HG02938 (cell line): ENCODE data around the gene BNC1.
"Not testable (repeated sequence)": the region's sequence is repeated elsewhere in the genome, so short reads cannot be mapped to it uniquely, and the experiment has no call there.

Source experiments
- ATAC-seq: cut with Tn5 transposase; IDR thresholded peaks from one replicate; pipeline ENCODE4 v1.9.1; 2021; ENCODE audit warnings: mild to moderate bottlenecking, moderate library complexity; ENCODE audit not compliant: unreplicated experiment

BNC1 gene

DNA sequence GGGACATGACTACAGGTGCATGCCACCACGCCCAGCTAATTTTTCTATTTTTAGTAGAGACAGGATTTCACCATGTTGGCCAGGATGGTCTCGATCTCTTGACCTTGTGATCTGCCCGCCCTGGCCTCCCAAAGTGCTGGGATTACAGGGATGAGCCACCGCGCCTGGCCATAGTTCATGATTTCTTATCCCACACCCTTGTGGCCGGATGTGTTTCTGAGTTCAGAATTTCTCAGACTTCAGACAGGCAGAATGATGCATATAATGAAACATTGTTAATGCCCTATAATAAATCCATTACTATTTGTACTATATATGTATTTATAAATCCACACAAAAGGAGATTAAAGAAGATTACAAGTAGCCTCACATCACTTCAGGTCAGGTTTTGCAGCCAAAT is 22.3 kb downstream of the BNC1 start:
- ATAC-seq: not testable (repeated sequence)

DNA sequence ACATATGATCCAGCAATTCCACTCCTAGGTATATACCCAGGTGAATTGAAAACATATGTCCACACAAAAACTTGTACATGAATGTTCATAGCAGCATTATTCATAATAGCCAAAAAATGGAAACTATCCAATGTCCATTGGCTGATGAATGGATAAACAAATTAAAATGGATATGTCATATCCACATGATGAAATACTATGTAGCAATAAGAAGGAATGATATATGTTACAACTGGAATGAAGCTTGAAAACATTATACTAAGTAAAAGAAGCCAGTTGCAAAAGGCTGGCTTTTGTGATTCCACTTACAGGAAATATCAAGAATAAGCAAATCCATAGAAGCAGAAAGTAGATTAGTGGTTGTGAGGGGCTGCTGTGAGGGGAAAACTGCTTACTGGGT is 33.7 kb downstream of the BNC1 start:
- ATAC-seq: no peak

DNA sequence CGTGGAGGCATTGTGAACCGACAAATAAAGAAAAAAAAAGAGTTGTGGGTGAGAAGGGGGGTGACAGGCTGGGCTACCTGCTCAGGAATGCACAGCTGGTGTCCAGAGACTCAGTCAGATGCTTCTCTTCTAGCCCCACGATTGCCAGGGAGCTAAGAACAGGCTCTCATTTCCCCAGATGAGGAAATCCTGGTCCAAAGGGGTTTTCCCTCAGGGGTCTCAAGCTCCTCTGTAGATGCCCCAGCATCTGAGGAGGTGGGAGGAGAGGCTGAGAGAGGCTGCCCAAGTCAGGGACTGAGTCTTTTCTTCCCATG is 35.5 kb downstream of the BNC1 start:
- no peak for ATAC-seq

DNA sequence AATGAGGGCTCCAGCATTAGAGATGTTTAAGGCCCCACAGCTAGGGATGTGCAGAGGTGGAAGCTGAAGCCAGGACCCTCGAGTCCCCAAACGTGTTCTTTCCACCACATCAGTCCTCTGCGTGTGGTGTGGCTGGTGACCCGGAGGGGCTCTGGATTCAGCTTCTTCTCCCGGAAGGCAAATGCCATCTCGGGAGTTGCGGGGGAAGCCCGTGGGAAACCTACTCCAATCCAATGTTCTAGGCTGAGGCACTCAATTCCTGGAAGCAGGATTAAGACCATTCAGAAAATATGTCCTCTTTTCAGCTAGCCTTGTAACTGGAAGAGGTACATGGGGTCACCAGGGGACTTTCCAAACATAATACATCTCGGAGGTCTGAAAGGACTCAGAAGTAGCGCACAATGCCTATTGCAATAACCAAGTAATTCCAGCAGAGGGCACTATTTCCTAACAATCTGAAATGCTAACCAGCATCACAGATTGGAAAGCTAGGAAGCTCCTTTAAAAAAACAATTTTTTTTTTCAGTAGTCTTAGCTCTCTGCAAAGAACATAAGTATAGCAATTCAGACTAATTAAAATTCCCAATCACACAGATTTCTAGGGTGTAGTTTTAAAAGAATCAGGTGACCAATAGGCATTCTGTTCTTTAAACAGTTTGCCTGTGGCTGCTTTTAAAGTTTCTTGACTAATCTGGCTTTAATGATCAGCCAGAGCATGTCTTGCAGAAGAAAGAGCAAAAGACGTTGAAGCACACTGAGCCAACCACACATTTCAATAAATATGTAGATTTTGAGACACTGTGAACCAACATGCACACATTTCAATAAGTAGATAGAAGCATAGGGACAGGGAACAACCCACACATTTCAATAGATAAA is 36.1 kb downstream of the BNC1 start:
- ATAC-seq: no peak

DNA sequence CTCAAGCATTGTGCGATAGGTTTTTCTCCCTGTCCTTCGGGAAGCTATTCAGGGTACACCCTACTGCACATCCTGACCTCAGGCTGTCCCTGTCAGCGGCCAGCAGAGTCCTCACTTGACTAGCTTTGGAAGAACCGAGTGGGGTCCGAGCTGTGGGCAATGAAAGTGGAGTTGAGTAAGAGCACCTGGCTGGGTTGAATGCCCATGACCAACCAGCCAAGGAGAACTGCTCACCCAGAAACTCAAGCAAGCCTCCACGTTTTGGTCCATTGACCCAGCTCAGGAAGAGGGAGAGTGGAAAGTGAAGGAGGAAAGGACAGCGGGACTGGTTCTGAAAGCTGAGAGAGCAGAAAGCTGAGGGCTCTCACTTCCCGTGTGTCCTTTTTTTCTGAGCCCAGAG is 40.8 kb downstream of the BNC1 start:
- ATAC-seq: no peak

DNA sequence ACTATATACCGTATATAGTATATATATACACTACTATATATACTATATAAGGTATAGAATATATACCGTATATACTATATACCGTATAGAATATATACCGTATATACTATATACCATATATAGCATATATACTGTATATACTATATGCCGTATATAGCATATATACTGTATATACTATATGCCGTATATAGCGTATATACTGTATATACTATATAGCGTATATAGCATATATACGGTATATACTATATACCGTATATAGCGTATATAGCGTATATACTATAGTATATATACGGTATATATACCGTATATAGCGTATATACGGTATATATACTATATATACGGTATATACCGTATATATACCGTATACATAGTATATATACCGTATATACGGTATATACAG is 54.2 kb downstream of the BNC1 start:
- no peak for ATAC-seq

DNA sequence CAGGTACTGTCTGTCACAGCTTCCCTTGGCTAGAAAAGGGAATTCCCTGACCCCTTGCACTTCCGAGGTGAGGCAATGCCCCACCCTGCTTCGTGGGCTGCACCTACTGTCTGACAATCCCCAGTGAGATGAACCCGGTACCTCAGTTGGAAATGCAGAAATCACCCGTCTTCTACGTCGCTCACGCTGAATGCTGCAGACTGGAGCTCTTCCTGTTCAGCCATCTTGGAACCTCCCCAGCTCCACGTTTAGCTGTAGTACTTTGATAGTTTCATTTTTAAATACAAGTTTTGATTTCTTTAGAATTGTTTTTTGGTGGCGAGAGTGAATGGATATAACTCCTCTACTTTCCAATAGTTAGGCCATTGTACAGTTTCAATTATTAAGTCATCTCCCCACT is 59.0 kb downstream of the BNC1 start:
- ATAC-seq: no peak

DNA sequence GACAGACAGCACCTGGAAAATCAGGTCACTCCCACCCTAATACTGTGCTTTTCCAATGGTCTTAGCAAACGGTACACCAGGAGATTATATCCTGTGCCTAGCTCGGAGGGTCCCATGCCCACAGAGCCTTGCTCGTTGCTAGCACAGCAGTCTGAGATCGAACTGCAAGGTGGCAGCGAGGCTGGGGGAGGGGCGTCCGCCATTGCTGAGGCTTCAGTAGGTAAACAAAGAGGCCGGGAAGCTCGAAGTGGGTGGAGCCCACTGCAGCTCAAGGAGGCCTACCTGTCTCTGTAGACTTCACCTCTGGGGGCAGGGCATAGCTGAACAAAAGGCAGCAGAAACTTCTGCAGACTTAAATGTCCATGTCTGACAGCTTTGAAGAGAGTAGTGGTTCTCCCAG is 62.7 kb downstream of the BNC1 start:
- ATAC-seq: not testable (repeated sequence)

DNA sequence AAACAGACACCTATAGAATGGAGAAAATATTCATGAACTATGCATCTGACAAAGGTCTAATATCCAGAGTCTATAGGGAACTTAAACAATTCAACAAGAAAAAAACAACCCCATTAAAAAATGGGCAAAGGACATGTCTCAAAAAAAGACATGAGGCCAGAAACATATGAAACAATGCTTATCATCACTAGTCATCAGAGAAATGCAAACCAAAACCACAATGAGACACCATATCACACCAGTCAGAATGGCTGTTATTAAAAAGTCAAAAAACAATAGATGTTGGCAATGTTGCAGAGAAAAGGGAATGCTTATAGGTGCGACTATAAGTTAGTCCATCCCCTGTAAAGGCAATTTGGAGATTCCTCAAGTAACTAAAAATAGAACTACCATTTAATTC is 65.4 kb downstream of the BNC1 start:
- ATAC-seq: no peak

DNA sequence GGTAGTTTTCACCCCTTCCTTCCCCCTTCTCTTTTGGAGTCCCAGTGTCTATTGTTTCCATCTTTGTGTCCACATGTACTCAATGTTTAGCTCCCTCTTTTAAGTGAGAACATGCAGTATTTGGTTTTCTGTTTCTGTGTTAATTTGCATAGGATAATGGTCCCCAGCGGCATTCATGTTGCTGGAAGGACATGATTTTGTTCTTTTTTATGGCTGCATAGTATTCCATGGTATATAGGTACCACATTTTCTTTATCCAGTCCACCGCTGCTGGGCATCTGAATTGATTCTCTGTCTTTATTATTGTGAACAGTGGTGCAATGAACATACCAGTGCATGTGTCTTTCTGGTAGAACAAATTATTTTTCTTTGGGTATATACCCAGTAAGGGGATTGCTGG is 69.2 kb downstream of the BNC1 start:
- no peak for ATAC-seq

DNA sequence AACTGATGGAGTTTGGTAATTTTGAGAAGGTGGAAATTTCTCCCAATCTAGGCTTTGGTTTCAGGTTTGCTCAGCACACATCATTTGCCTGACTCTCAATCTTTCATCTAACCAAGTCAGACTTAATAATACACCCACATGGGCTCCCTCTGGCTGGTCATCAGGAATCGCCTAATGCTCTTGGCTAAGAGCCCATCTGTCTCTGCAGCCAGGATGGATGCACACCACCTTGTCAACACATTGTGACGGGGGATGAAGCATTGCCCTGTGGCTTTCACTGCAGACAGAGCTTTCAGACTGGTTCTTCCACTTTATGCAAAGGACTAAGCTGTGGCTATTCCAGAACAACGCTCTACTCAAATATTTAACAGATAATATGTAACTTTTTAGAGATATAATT is 73.8 kb downstream of the BNC1 start:
- no peak for ATAC-seq

DNA sequence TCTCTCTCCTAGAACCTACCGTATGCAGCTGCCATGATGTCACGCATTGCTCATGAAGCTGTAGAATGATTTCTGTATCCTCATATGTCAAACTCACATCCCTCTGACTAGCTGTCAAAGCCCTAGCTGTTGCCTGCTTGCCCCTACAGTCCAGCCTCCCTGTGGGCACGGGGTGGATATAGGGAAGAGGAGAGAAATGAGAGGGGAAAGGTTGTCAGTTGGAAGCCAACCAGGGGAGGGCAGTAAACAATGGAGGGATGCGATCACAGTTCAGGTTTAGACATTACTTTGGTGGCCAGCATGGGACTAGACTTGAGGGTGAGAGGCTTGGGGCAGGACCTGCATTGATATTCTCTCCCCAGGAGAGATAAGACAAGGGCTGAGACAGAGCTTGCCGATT is 75.1 kb downstream of the BNC1 start:
- ATAC-seq: no peak

DNA sequence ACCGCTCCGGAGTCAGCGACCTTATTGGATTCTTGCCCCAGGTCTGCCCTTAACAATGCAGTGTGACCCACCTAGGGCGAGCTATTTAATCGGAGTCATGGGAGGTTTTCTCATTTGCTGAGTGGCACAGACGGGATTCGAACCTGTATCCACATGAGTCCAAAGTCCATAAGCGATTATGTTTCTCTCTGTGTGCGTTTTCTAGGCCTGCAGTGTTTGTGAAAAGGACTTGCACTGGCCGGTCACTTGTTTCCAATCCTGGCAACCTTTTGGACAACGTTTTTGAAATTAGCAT is 76.2 kb downstream of the BNC1 start:
- ATAC-seq: no peak

DNA sequence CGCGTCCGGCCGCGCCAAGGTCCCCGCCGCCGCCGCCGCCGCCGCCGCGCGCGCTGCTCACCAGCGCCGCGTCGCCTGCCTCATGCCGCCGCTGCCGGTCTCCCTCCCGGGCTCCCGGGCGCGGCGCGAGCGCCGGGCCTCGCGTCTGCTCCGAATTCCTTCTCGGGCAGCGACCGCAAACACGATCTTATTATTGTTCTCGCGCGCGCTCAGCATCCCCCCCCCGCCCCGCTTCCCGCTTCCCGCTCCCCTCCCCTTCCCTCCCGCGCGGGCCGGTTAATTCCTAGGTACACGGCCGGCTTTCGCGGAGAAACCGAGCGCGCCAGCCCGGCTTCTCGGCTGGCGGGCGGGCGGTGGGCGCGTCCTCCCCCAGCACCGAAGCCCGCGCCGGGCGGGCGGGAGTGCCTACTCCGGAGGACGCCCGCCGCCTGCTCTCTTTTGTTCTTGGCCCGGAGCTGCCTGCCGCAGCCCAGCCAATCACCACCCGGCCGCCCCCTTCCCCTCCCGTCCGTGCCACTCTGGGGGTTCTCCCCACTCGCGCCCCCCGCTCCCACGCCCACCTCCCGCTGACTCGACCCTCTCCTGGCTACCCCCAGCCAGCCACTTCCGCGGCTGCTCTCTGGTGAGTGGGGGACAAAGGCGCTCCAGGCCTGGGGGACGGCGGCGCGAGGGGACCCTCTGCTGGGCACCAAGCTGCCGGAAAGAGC is 76.7 kb downstream of the BNC1 start, which contains the start of gene HDGFL3:
Gene HDGFL3 (minus strand): TSS at position 164 of the 707 bp plus-strand sequence. CDS start 409 bp downstream, outside the sequence.
- peak; percentile 39 for ATAC-seq

DNA sequence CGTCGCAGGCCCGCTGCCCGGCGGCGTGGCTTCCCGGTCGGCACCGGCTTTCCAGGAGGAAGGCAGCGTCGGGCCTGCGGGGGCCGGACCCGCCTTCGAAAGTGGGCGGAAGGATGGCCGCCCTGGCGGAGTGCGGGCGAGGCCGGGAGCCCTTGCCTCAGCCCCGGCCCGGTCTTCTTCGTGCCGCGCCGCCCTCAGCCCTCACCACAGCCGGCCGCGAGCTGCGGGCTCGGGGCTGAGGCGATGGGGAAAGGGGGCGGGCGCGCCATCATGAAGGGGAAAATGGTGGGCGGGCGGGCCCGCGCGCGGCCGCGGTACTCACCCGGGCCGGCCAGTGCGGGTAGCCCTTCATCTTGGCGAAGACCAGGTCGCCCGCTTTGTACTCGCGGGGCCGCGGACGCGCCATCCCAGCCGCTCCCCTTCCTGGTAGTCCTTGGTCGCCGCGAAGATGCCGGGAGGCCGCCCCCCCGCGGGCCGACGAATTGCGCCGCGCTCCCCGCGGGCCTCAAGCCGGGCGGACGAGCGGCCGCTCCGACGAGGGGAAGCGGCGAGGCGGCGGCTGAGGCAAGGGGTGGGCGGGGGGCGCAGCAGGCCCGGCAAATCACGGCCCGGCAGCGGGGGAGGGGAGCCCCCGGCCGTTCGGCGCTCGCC is 77.3 kb downstream of the BNC1 start:
- peak; percentile 27 for ATAC-seq

DNA sequence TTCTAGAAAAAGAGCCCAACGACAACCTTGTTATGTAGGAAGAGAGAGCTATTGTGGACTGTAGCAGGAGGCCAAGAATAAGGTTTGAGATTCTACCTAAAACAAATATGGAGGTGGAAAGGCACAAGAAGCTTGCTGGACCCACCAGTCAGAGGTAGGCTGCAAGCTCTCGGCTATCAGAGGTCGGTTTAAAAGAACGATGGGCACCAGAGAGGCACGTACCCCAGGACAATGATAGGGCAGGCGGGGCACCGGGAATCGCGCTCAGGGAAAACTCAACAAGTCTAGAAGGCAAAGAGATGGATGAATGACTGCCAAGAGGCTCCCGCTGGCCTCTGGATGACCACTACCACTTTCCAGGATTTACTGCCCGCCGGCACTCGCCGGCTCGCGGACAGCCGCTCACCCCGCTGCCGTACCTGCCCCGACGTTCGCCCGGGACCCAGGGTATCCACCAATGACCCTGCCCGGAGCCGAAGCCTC is 77.9 kb downstream of the BNC1 start:
- ATAC-seq: peak; percentile 1
